Measurements from ENCODE around the gene PRKN.

- no peak for TF ChIP-seq CTCF (IDR thresholded peaks at IDR 0.05; ENCODE audit: extremely low read depth in 1 of 2, insufficient read depth in 1 of 2, low read depth in 1 of 2, low read length in 2 of 2)
- no peak for TF ChIP-seq POLR2A (IDR thresholded peaks at IDR 0.05; ENCODE audit: low read depth, low read length)
- no peak for TF ChIP-seq EZH2 (IDR thresholded peaks at IDR 0.05; ENCODE audit: borderline replicate concordance, low read depth, low read length, severe bottlenecking)
- TF ChIP-seq MAX (IDR thresholded peaks at IDR 0.05; ENCODE audit: insufficient read depth, insufficient read length), result no peak
- TF ChIP-seq FOS (IDR thresholded peaks at IDR 0.05; ENCODE audit: borderline replicate concordance, insufficient read depth, low read length), result no peak
Measured at GRCh38 chr6:161667957-161668356, 1059.6 kb downstream of the PRKN start.

Data from endothelial cell of umbilical vein (primary cell).